ENCODE measurements around the gene SPNS3. TPM values are rescaled to one million over a fixed set of nuclear protein-coding genes. Genes with fewer than 3 reads are reported as not detected.
A peak's percentile ranks its signal among the peaks of the same experiment; 100 is the strongest.

The SPNS3 gene
- total RNA-seq: 1 to 10 TPM; 6.4 to 8.4 TPM

GRCh38 chr17:4433515-4434031 is at the start of gene SPNS3:
TSS of gene SPNS3 (plus strand) at chr17:4433940. CDS start at chr17:4433968, 28 bp downstream.
- DNase-seq (peak; percentile 58), ATAC-seq (peak; percentile 83)
- peak within 1 kb of the TSS; percentile 85 for H3K27ac Mint-ChIP-seq
- H3K4me1 Mint-ChIP-seq: peaks cover 22% of the 10 kb centered on the region
- no peaks in the 10 kb centered on the region for H3K36me3 Mint-ChIP-seq (ENCODE audit: low read depth)
- ChIA-PET CTCF (interaction anchor here (1.0 to 1.6 kb wide), 3 partner anchors 10 to 18 kb away, joined by 3 to 7 read pairs (median 5); no protein-coding TSS in a partner anchor), POLR2A (no interaction called here)
- H3K9me3 Mint-ChIP-seq (ENCODE audit: low read depth): no peaks in the 10 kb centered on the region
- no peaks in the 10 kb centered on the region for H3K27me3 Mint-ChIP-seq
- intact Hi-C loops (cut with DNase I, micrococcal nuclease): no loop called here
- H3K4me3 Mint-ChIP-seq: peak within 1 kb of the TSS; percentile 68

- H3K27ac Mint-ChIP-seq: no peak overlapping the region
- peaks cover under 1% of the 10 kb centered on the region for H3K4me1 Mint-ChIP-seq
- no peak for DNase-seq
- intact Hi-C loops (cut with DNase I, micrococcal nuclease): no loop called here
- H3K36me3 Mint-ChIP-seq (ENCODE audit: low read depth): no peaks in the 10 kb centered on the region
- H3K9me3 Mint-ChIP-seq (ENCODE audit: low read depth): no peaks in the 10 kb centered on the region
- CTCF ChIA-PET: no interaction called here
- H3K27me3 Mint-ChIP-seq: no peaks in the 10 kb centered on the region
- H3K4me3 Mint-ChIP-seq: no peak overlapping the region
- ATAC-seq: no peak
- POLR2A ChIA-PET: interaction anchor here (0.7 kb wide), 1 partner anchor 50 kb away, joined by 4 read pairs; no protein-coding TSS in a partner anchor
Observed at GRCh38 chr17:4386406-4386805, 47.3 kb upstream of the SPNS3 start.

DNA sequence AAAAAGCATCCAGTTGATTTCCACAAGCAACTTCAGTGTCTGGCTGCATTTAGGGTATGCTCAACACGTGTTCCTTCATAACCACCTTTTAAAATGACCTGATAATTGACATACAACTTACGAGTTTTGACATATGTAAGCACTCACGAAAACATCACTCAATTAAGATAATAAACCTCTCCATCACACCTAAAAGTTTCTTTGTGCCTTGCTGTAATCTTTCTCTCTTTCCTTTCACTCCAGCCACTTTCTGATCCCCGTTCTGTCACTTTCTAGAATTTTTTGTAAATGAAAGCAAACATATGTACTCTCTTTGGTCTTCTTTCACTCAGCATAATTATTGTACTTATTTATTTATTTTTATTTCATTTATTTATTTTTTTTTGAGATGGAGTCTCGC is 46.6 kb upstream of the SPNS3 start:
- intact Hi-C loops (cut with DNase I, micrococcal nuclease): no loop called here
- Mint-ChIP-seq H3K27me3 (no peaks in the 10 kb centered on the region), H3K4me3 (no peak overlapping the region), H3K27ac (no peak overlapping the region), H3K9me3 (ENCODE audit: low read depth) (no peaks in the 10 kb centered on the region), H3K36me3 (ENCODE audit: low read depth) (no peaks in the 10 kb centered on the region), H3K4me1 (no peaks in the 10 kb centered on the region)
- CTCF ChIA-PET: no interaction called here
- ATAC-seq: no peak
- no peak for DNase-seq
- POLR2A ChIA-PET: no interaction called here

DNA sequence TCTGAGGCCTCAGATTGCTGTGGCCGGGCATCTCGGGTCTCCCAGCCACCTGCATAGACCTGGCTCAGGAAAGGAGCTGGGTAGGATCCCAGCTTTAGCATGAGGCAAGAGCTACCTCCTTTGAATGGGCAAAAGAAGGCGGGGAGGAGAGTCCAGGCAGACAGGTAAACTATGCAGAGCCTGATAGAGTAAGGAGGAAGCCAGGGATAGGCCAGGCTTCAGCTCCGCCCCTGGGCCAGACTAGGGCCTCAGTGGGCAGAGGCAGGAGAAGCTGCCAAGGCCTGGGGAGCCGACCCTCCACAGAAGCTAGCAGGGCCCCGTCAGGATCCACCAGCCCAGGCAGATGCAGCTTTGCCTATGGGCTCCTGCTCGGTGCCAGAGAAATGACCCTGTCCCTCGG is 44.7 kb upstream of the SPNS3 start:
- Mint-ChIP-seq H3K27ac (no peak overlapping the region), H3K9me3 (ENCODE audit: low read depth) (no peaks in the 10 kb centered on the region), H3K4me3 (no peak overlapping the region), H3K27me3 (no peaks in the 10 kb centered on the region), H3K4me1 (no peaks in the 10 kb centered on the region), H3K36me3 (ENCODE audit: low read depth) (no peaks in the 10 kb centered on the region)
- intact Hi-C loops (cut with DNase I, micrococcal nuclease): no loop called here
- DNase-seq: no peak
- POLR2A ChIA-PET: no interaction called here
- no peak for ATAC-seq
- CTCF ChIA-PET: interaction anchor here (1.0 kb wide), 1 partner anchor 31 kb away, joined by 3 read pairs; no protein-coding TSS in a partner anchor

- ChIA-PET CTCF (no interaction called here), POLR2A (interaction anchor here (0.6 kb wide), 1 partner anchor 472 kb away, joined by 3 read pairs; no protein-coding TSS in a partner anchor)
- intact Hi-C loops (cut with DNase I, micrococcal nuclease): no loop called here
- H3K27ac Mint-ChIP-seq: no peak overlapping the region
- ATAC-seq (no peak), DNase-seq (no peak)
- H3K9me3 Mint-ChIP-seq (ENCODE audit: low read depth): no peaks in the 10 kb centered on the region
- no peaks in the 10 kb centered on the region for H3K27me3 Mint-ChIP-seq
- H3K4me3 Mint-ChIP-seq: no peak overlapping the region
- H3K36me3 Mint-ChIP-seq (ENCODE audit: low read depth): no peaks in the 10 kb centered on the region
- H3K4me1 Mint-ChIP-seq: peaks cover 9% of the 10 kb centered on the region
Observed at GRCh38 chr17:4393806-4394205, 39.9 kb upstream of the SPNS3 start.

DNA sequence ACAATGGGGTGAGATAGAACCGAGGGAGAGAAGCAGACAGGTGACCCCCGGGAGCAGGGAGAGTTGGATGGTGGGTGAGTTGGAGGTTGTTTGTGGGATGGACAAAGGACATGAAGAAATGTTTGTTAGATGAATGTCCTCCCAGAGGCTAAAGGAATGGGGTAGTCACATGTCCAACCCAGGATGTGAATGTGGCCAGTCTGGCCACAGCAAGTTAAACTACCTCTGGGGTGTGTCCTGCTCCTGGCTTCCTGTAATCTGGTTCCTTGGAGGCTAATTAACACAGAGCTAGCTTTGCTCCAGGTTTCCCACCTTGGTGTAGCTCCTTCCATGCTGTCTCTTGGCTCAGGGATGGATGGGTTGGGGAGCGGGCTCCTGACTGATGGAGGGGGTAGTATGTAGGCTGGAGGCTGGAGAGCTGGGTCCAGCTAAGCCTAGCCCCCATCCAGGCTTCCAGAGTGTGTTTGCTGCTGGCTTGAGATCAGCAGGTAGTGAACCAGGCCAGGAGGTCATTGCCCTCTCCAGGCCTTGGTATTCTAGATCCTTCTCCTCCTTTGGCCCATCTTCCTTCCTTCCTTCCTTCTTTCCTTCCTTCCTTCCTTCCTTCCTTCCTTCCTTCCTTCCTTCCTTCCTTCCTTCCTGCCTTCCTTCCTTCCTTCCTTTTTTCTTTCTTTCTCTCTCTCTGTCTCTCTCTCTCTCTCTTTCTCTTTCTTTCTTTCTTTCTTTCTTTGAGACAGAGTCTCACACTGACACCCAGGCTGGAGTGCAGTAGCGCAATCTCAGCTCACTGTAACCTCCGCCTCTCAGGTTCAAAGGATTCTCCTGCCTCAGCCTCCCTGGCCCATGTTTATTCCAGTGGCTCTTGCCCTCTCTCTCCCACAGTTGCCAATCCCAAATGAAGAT is 39.3 kb upstream of the SPNS3 start:
- DNase-seq (no peak), ATAC-seq (no peak)
- ChIA-PET POLR2A (interaction anchor here (0.6 to 0.7 kb wide), 2 partner anchors 463 to 471 kb away, joined by 3 read pairs; no protein-coding TSS in a partner anchor), CTCF (no interaction called here)
- H3K36me3 Mint-ChIP-seq (ENCODE audit: low read depth): no peaks in the 10 kb centered on the region
- H3K4me1 Mint-ChIP-seq: peaks cover 9% of the 10 kb centered on the region
- intact Hi-C loops (cut with DNase I, micrococcal nuclease): no loop called here
- no peaks in the 10 kb centered on the region for H3K27me3 Mint-ChIP-seq
- H3K4me3 Mint-ChIP-seq: no peak overlapping the region
- H3K27ac Mint-ChIP-seq: no peak overlapping the region
- H3K9me3 Mint-ChIP-seq (ENCODE audit: low read depth): no peaks in the 10 kb centered on the region

- Mint-ChIP-seq H3K9me3 (ENCODE audit: low read depth) (no peaks in the 10 kb centered on the region), H3K27me3 (no peaks in the 10 kb centered on the region), H3K27ac (no peak overlapping the region), H3K4me3 (no peak overlapping the region), H3K4me1 (peaks cover 9% of the 10 kb centered on the region), H3K36me3 (ENCODE audit: low read depth) (no peaks in the 10 kb centered on the region)
- ChIA-PET POLR2A (no interaction called here), CTCF (interaction anchor here (1.7 kb wide), 1 partner anchor 179 kb away, joined by 5 read pairs; no protein-coding TSS in a partner anchor)
- intact Hi-C loops (cut with DNase I, micrococcal nuclease): no loop called here
- DNase-seq: no peak
- ATAC-seq: no peak
Observed at GRCh38 chr17:4395111-4395478, 38.6 kb upstream of the SPNS3 start.

DNA sequence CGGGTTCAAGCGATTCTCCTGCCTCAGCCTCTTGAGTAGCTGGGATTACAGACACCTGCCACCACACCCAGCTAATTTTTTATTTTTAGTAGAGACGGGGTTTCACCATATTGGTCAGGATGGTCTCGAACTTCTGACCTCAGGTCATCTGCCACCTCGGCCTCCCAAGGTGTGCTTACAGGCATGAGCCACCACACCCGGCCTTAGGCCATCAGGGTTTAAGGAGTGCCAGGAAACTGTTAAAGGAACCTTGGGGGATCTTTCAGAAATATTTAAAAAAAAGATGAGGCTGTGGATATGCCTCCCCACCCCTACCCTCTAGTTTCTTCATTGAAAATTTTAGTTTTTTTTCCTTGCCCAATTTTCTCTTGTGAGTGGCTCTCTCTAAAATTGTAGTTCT is 35.9 kb upstream of the SPNS3 start:
- intact Hi-C loops (cut with DNase I, micrococcal nuclease): no loop called here
- ChIA-PET CTCF (interaction anchor here (0.6 kb wide), 1 partner anchor 57 kb away, joined by 3 read pairs; no protein-coding TSS in a partner anchor), POLR2A (interaction anchor here (0.6 kb wide), 1 partner anchor 278 kb away, joined by 3 read pairs; no protein-coding TSS in a partner anchor)
- H3K36me3 Mint-ChIP-seq (ENCODE audit: low read depth): no peaks in the 10 kb centered on the region
- peaks cover 3% of the 10 kb centered on the region for H3K27me3 Mint-ChIP-seq
- H3K4me3 Mint-ChIP-seq: no peak overlapping the region
- H3K9me3 Mint-ChIP-seq (ENCODE audit: low read depth): no peaks in the 10 kb centered on the region
- no peak for DNase-seq
- H3K27ac Mint-ChIP-seq: no peak overlapping the region
- H3K4me1 Mint-ChIP-seq: peaks cover 9% of the 10 kb centered on the region
- no peak for ATAC-seq

- no peaks in the 10 kb centered on the region for H3K9me3 Mint-ChIP-seq (ENCODE audit: low read depth)
- POLR2A ChIA-PET: interaction anchor here (0.6 kb wide), 1 partner anchor 231 kb away, joined by 5 read pairs; no protein-coding TSS in a partner anchor
- H3K27ac Mint-ChIP-seq: no peak overlapping the region
Observed at GRCh38 chr17:4405038-4405669, 28.6 kb upstream of the SPNS3 start.

GRCh38 chr17:4405699-4406098 is 28.0 kb upstream of the SPNS3 start:
- H3K9me3 Mint-ChIP-seq (ENCODE audit: low read depth): no peaks in the 10 kb centered on the region
- intact Hi-C loops (cut with DNase I, micrococcal nuclease): no loop called here
- H3K27me3 Mint-ChIP-seq: peaks cover 3% of the 10 kb centered on the region
- ChIA-PET CTCF (interaction anchor here (0.9 to 1.3 kb wide), 4 partner anchors 15 to 205 kb away, joined by 3 to 7 read pairs (median 5); no protein-coding TSS in a partner anchor), POLR2A (interaction anchor here (0.6 kb wide), 1 partner anchor 231 kb away, joined by 5 read pairs; no protein-coding TSS in a partner anchor)
- H3K4me3 Mint-ChIP-seq: no peak overlapping the region
- no peak overlapping the region for H3K27ac Mint-ChIP-seq
- H3K36me3 Mint-ChIP-seq (ENCODE audit: low read depth): no peaks in the 10 kb centered on the region
- no peak for DNase-seq
- ATAC-seq: no peak
- H3K4me1 Mint-ChIP-seq: no peaks in the 10 kb centered on the region

More at GRCh38 chr17:4405038-4405669, 28.6 kb upstream of the SPNS3 start:
- DNase-seq: no peak
- H3K4me3 Mint-ChIP-seq: no peak overlapping the region
- intact Hi-C loops (cut with DNase I, micrococcal nuclease): no loop called here
- ATAC-seq: peak; percentile 33
- H3K36me3 Mint-ChIP-seq (ENCODE audit: low read depth): no peaks in the 10 kb centered on the region
- no peaks in the 10 kb centered on the region for H3K4me1 Mint-ChIP-seq
- CTCF ChIA-PET: interaction anchor here (0.9 to 1.3 kb wide), 4 partner anchors 16 to 205 kb away, joined by 3 to 7 read pairs (median 5); no protein-coding TSS in a partner anchor
- H3K27me3 Mint-ChIP-seq: peaks cover 3% of the 10 kb centered on the region

DNA sequence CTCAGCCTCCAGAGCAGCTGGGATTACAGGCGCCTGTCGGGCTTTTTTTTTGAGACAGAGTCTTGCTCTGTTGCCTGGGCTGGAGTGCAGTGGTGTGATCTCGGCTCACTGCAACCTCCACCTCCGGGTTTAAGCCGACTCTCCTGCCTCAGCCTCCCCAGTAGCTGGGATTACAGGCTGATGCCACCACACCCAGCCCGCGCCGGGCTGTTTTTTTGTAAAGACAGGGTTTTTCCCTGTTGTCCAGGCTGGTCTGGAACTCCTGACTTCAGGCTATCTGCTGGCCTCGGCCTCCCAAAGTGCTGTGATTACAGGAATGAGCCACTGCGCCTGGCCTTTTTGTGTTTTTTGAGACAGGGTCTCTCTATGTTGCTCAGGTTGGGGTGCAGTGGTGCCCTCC is 27.4 kb upstream of the SPNS3 start:
- DNase-seq (no peak), ATAC-seq (no peak)
- Mint-ChIP-seq H3K27ac (no peak overlapping the region), H3K9me3 (ENCODE audit: low read depth) (no peaks in the 10 kb centered on the region), H3K4me1 (no peaks in the 10 kb centered on the region), H3K4me3 (no peak overlapping the region), H3K27me3 (peaks cover 3% of the 10 kb centered on the region), H3K36me3 (ENCODE audit: low read depth) (no peaks in the 10 kb centered on the region)
- CTCF ChIA-PET: interaction anchor here (0.8 to 3.1 kb wide), 3 partner anchors 97 to 206 kb away, joined by 3 to 18 read pairs (median 3); no protein-coding TSS in a partner anchor
- intact Hi-C loops (cut with DNase I, micrococcal nuclease): no loop called here
- POLR2A ChIA-PET: no interaction called here

Measured in activated CD4-positive, alpha-beta T cell treated with anti-CD3 and anti-CD28 coated beads for 36 hours (primary cell).